Left renal pelvis (tissue), 4 donors: Measurements from ENCODE around the gene DKK3. TPM values are rescaled to one million over a fixed set of nuclear protein-coding genes. Genes with fewer than 3 reads are reported as not detected.

Experiments
- DNase-seq, 4 donors: peaks; one replicate each; pipeline ENCODE4 v3.0.0-alpha.2; 2013; ENCODE audit warnings: low read depth in 4 of 4, low spot score in 3 of 4
- polyA plus RNA-seq, 4 donors: library from polyadenylated mRNA; unstranded; fragments of 120-200 nt; gene quantifications; one replicate each; pipeline ENCODE4 v1.2.1, GENCODE V29; 2013; ENCODE audit not compliant: insufficient read length in 4 of 4

Gene DKK3
- polyA plus RNA-seq, 4 donors, result 47.6 to 320 (median 95.1) TPM

GRCh38 chr11:11983427-11983826 lies 25.0 kb downstream of the DKK3 start:
- DNase-seq, result no peak

GRCh38 chr11:11982975-11983374 lies 25.5 kb downstream of the DKK3 start:
- DNase-seq, result no peak

DNA sequence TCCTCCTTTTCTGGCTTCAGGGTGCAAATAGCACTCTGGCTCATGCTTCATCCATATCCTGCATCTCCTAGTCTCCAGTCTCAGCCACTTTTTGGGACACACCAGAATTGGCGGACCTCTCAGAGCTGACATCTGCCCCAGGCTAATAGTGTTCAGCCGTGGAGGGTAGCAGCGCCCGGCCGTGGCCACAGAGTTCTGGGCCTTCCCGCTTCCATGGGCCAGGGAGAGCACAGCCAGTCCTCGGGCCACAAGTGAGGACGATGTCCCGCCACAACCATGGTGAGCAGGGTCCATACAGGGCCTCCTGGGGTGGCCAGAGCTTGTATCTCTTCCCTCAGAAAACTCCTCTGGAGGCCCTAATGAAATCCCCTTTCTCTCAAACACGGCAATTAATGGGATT lies 26.0 kb downstream of the DKK3 start:
- DNase-seq, result no peak

DNA sequence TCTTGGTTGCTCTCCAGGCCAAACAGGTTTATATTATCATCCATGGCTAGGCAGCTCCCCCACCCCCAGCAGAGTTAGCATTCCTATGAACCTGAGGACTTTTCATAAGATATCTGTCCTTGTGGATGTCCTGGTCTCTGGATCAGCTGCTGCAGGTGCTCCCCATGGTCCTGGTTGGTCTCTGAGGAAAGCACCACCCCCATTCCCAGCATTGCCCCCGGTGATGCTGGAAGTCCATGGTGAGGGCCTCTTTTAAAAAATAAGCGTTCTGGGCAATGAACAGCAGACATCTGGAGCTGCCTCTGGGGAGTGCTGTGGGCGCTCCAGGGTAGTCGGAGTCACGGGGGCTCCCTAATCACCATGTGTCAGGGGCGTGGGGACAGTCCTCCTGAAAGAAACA lies 26.6 kb downstream of the DKK3 start:
- DNase-seq, result no peak

GRCh38 chr11:11981364-11981763 lies 27.1 kb downstream of the DKK3 start:
- DNase-seq, result no peak

GRCh38 chr11:11980841-11981308 lies 27.6 kb downstream of the DKK3 start:
- DNase-seq, result no peak

GRCh38 chr11:11980200-11980599 lies 28.2 kb downstream of the DKK3 start:
- no peak for DNase-seq

- peak in 1 of 4 donors; percentile 33 for DNase-seq
Measured at GRCh38 chr11:11979488-11980117, 28.8 kb downstream of the DKK3 start.

GRCh38 chr11:11978792-11979487 lies 29.5 kb downstream of the DKK3 start:
- DNase-seq, result peak in 1 of 4 donors; percentile 24

DNA sequence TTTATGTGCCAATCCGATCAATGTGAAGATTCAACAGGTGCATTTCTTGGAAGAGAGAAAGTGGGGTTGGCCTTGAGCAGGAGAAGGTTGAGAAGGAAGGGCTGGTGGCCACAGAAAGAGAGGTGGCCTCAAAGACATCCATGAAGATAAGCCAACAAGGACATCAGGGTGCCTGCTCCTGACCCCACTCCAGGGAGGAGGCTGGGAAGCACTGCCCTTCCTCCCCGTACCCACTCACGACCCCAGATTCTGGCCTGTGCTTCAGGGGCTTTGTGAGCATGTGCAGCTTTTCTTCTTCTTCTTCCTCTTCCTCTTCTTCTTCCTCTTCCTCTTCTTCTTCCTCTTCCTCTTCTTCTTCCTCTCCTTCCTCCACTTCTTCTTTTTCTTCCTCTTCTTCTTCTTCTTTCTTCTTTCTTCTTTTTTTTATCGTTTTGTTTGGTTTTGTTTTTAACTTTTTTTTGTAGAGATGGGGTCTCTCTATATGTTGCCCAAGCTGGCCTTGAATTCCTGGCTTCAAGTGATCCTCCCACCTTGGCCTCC lies 30.3 kb downstream of the DKK3 start:
- DNase-seq, result no peak

DNA sequence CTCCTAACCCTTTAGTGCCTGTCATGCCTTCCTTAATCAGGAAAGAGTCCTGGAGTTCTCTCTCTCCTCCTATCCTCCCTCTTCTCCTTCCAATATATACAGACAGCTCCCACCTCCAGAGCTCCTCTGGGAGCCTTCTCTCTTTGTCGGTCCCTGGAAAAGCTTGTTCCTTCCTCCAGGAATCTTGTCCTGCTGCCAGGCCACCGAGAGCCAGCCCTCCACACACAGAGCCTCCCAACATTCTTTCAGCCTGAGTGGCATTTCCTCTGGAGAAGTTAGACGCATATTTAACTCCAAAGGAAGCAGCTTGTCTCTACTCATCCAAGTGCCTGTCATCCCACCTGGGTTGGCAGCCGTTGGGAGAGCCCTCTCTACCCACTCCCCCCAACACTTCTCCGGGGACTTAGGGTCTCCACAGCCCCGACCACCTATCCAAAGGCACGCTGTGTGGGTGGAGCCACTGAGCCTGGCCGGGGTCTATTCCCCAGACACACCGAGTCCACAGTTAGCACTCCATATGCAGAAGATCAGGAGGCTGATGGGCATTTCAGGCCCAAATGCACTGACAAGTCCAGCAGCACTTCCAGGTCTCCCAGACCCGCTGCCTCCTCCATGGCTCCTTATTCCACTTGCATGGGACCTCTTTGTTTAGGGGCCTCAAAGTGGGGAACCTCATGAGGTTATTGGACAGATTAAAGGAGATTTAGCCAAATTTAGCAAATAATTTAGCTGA lies 31.1 kb downstream of the DKK3 start:
- DNase-seq, result no peak

DNA sequence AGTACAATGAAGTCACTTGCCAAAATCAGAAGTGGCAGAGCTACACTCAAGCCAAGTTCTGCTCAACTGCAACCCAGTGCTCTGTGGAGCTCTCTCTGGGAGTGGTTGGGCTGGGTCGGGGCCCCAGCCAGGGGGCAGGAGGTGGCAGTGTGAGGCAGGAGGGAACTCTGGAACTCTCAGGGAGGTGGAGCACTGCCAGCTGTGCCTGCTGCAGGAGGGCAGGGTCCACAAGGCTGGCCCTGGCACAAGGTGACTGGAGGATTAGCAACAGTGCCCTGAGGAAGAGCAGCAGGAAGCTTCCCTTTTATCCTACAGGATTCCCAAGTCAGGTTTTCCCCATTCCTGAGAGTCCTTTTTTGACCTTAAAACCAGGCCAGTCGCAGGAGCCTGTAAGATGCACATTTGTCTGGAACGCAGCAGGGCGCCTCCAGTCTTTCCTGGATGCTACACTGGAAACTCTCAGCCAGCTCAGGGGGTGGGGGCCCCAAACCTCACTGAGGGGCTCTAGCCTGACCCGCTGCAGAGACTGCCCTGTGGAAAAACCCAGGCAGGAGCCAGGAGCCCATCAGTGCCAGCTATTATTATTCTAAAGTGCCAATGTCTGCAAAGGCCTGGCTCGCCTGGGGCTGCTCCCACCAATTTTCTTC lies 31.8 kb downstream of the DKK3 start:
- no peak for DNase-seq

- DNase-seq, result no peak
Measured at GRCh38 chr11:11975201-11976092, 33.0 kb downstream of the DKK3 start.

- DNase-seq, result no peak
Measured at GRCh38 chr11:11973866-11974265, 34.6 kb downstream of the DKK3 start.

GRCh38 chr11:11973361-11973800 lies 35.0 kb downstream of the DKK3 start:
- DNase-seq, result peak in 1 of 4 donors; percentile 25

- DNase-seq, result no peak
Measured at GRCh38 chr11:11972730-11973341, 35.6 kb downstream of the DKK3 start.

- peak in 1 of 4 donors; percentile 35 for DNase-seq
Measured at GRCh38 chr11:11971906-11972547, 36.4 kb downstream of the DKK3 start.

- DNase-seq, result no peak
Measured at GRCh38 chr11:11970556-11970955, 37.9 kb downstream of the DKK3 start.
